Kidney (tissue), 14 donors: ENCODE results near the gene GNAO1. TPM values are rescaled to one million over a fixed set of nuclear protein-coding genes. Genes with fewer than 3 reads are reported as not detected.

Source experiments
- DNase-seq, 5 donors: peaks; one replicate each; pipeline ENCODE4 v3.0.0-alpha.2; 2013 to 2020
- FAIRE-seq: peaks from 2 replicates; lab custom pipeline; 2012; peaks lifted over from hg19 to GRCh38; lab: Jason Lieb, UNC
- H3K27ac ChIP-seq, 2 donors: one replicate each; pipeline ENCODE4 v1.7.0; 2013; ENCODE audit warnings: low read depth in 2 of 2, low read length in 2 of 2, inconsistent platforms in 1 of 2
- H3K27me3 ChIP-seq: one replicate; pipeline ENCODE4 v1.7.1; 2013; ENCODE audit warnings: low read length, inconsistent platforms; ENCODE audit not compliant: control insufficient read depth, insufficient read depth
- H3K36me3 ChIP-seq, 3 donors: one replicate each; pipeline versions ENCODE4 v1.7.0 to v1.7.1; 2013; ENCODE audit warnings: low read length in 3 of 3, control low read depth in 1 of 3, inconsistent platforms in 1 of 3; ENCODE audit not compliant: insufficient read depth in 3 of 3, control insufficient read depth in 2 of 3
- H3K4me1 ChIP-seq, 3 donors: one replicate each; pipeline versions ENCODE4 v1.7.0 to v1.7.1; 2013; ENCODE audit warnings: low read length in 3 of 3, inconsistent platforms in 1 of 3, low read depth in 1 of 3; ENCODE audit not compliant: control insufficient read depth in 2 of 3, insufficient read depth in 2 of 3
- H3K4me3 ChIP-seq, 3 donors: one replicate each; pipeline versions ENCODE4 v1.7.0 to v1.8.1; 2013; ENCODE audit warnings: low read length in 3 of 3, control low read depth in 1 of 3, inconsistent platforms in 1 of 3
- H3K9ac ChIP-seq, 3 donors: one replicate each; pipeline versions ENCODE4 v1.7.0 to v1.7.1; 2013; ENCODE audit warnings: low read length in 3 of 3, control low read depth in 1 of 3, inconsistent platforms in 1 of 3
- H3K9me3 ChIP-seq, 3 donors: one replicate each; pipeline versions ENCODE4 v1.7.0 to v1.7.1; 2013; ENCODE audit warnings: low read length in 3 of 3, control low read depth in 1 of 3, inconsistent platforms in 1 of 3; ENCODE audit not compliant: control insufficient read depth in 2 of 3, insufficient read depth in 1 of 3
- intact Hi-C: fragments of 100-400 bp; cut with DNase I; formaldehyde crosslinking; loops from one replicate; pipeline ENCODE4 v1.11.1; 2022
- polyA plus RNA-seq: library from polyadenylated mRNA; stranded (reverse); fragments of 350-450 nt; fragmentation: Illumina TruSeq; extraction: RNeasy Lipid Tissue Mini Kit (QIAGEN cat#74804); gene quantifications from one replicate; pipeline ENCODE4 v1.2.3, GENCODE V29; 2014; ENCODE audit warnings: low read depth, low replicate concordance; ENCODE audit not compliant: insufficient read depth
- total RNA-seq: library from RNA; stranded (reverse); fragmentation: NEBNext Ultra II Directional; extraction: Animal tissue kit (Norgen Biotek cat#: 25700); gene quantifications from one replicate; pipeline ENCODE4 v1.2.1, GENCODE V29; 2021
- TF ChIP-seq, protein P1 (sequence below): IDR thresholded peaks from 3 replicates; pipeline ENCODE4 v1.5.1; 2012; ENCODE audit warnings: mild to moderate bottlenecking, moderate library complexity, borderline replicate concordance; ENCODE audit not compliant: insufficient read depth; ENCODE audit errors: extremely low read depth
- donor health status: control.
- donor health status: control.
- donor health status: control.
- donor health status: control.
- donor health status: control.
- donor health status: DM: yes; HTN: yes; CAD: no.
- donor health status: Normal renal cell carcinoma (clear cell type).

GNAO1 gene
- total and polyA plus RNA-seq, 2 donors from 2014 or later, result 1.5 to 4.3 TPM

DNA sequence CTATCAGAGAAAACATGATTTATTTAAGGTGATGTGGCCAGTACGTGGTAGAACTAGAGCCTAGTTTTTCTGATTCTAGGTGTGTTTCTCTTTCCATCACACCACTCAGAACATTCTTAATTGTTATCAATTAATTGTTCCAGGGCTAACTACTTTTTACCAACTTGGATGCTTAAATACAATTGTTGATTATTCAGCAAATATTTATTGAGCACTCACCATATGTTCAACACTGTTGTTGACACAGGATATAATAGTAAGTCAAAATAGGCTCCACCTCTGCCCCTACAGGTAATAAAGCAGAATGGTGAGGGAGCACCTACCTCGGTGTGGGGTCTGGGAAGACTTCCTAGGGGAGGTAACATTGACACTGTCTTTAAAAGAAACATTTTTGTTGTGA, 16.1 kb downstream of the GNAO1 start:
- TF ChIP-seq, protein P1, sequence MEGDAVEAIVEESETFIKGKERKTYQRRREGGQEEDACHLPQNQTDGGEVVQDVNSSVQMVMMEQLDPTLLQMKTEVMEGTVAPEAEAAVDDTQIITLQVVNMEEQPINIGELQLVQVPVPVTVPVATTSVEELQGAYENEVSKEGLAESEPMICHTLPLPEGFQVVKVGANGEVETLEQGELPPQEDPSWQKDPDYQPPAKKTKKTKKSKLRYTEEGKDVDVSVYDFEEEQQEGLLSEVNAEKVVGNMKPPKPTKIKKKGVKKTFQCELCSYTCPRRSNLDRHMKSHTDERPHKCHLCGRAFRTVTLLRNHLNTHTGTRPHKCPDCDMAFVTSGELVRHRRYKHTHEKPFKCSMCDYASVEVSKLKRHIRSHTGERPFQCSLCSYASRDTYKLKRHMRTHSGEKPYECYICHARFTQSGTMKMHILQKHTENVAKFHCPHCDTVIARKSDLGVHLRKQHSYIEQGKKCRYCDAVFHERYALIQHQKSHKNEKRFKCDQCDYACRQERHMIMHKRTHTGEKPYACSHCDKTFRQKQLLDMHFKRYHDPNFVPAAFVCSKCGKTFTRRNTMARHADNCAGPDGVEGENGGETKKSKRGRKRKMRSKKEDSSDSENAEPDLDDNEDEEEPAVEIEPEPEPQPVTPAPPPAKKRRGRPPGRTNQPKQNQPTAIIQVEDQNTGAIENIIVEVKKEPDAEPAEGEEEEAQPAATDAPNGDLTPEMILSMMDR, result no peak
- intact Hi-C loops, result no loop called here
- no peaks in the 10 kb centered on the region for H3K27me3 ChIP-seq
- no peak overlapping the region for H3K27ac ChIP-seq
- no peak overlapping the region for H3K9ac ChIP-seq
- peaks cover 0 to 3% (median 3%) of the 10 kb centered on the region in 3 donors for H3K9me3 ChIP-seq
- H3K36me3 ChIP-seq, result no peaks in the 10 kb centered on the region
- FAIRE-seq (no peak), DNase-seq (no peak)
- H3K4me3 ChIP-seq, result no peak overlapping the region
- no peaks in the 10 kb centered on the region for H3K4me1 ChIP-seq

GRCh38 chr16:56211435-56211981, 20.2 kb downstream of the GNAO1 start:
- no peak for FAIRE-seq
- TF ChIP-seq, protein P1, result no peak

GRCh38 chr16:56212144-56212543, 20.9 kb downstream of the GNAO1 start:
- peaks cover 0 to 3% (median 3%) of the 10 kb centered on the region in 3 donors for H3K9me3 ChIP-seq
- DNase-seq (no peak), FAIRE-seq (no peak)
- H3K36me3 ChIP-seq, result no peaks in the 10 kb centered on the region
- H3K4me1 ChIP-seq, result no peaks in the 10 kb centered on the region
- no peak overlapping the region for H3K27ac ChIP-seq
- no peak overlapping the region for H3K4me3 ChIP-seq
- H3K27me3 ChIP-seq, result no peaks in the 10 kb centered on the region
- no peak overlapping the region for H3K9ac ChIP-seq
- TF ChIP-seq, protein P1, result no peak
- intact Hi-C loops, result no loop called here

More at GRCh38 chr16:56211435-56211981, 20.2 kb downstream of the GNAO1 start:
- no peak overlapping the region for H3K27ac ChIP-seq
- intact Hi-C loops, result no loop called here
- no peaks in the 10 kb centered on the region for H3K4me1 ChIP-seq
- no peaks in the 10 kb centered on the region for H3K27me3 ChIP-seq
- no peak overlapping the region for H3K4me3 ChIP-seq
- DNase-seq, result peak; percentile 46 to 93 (median 79)
- H3K36me3 ChIP-seq, result no peaks in the 10 kb centered on the region
- H3K9ac ChIP-seq, result no peak overlapping the region
- peaks cover 0 to 3% (median 3%) of the 10 kb centered on the region in 3 donors for H3K9me3 ChIP-seq

- H3K4me1 ChIP-seq, result no peaks in the 10 kb centered on the region
- H3K4me3 ChIP-seq, result no peak overlapping the region
- H3K9me3 ChIP-seq, result no peaks in the 10 kb centered on the region
- TF ChIP-seq, protein P1, result no peak
- DNase-seq (no peak), FAIRE-seq (no peak)
- H3K9ac ChIP-seq, result no peak overlapping the region
- no peaks in the 10 kb centered on the region for H3K27me3 ChIP-seq
- H3K36me3 ChIP-seq, result no peaks in the 10 kb centered on the region
- H3K27ac ChIP-seq, result no peak overlapping the region
- intact Hi-C loops, result no loop called here
Observed at GRCh38 chr16:56221995-56222394, 30.7 kb downstream of the GNAO1 start.
